AG10803 (cell line): Measurements from ENCODE around the gene CSPG5.

ENCODE experiments used
- DNase-seq: peaks from one replicate; pipeline ENCODE4 v3.0.0; 2010; ENCODE audit warnings: low read depth
- H3K4me3 ChIP-seq: 2 replicates; pipeline ENCODE4 v1.5.1; 2011; ENCODE audit warnings: mild to moderate bottlenecking, low read length, control low read depth
- TF ChIP-seq, protein P1 (sequence below): conservative IDR thresholded peaks from 2 replicates; pipeline ENCODE4 v1.5.1; 2011; ENCODE audit warnings: mild to moderate bottlenecking, low read length, control low read depth, inconsistent platforms

The CSPG5 gene

DNA sequence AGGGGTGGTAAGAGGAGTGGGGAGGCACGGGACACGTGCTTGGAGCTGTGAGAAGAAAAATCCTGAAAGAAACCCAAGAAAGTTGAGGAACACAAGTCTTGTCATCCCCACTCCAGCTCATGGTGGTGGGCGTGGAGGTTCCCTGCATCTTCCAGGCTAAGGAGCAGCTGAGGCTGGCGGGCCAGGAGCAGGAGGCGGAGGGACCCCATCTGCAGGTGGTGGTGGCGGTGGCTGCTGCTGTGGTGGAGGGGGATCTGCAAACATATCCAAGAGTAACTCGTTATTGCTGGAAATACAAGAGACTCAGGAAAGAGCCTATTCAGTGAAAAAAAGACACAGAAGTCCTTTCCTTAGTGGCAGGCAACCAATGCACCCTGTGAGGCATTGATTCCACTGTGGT, 9.4 kb upstream of the CSPG5 start:
- H3K4me3 ChIP-seq, result no peak overlapping the region
- TF ChIP-seq, protein P1, sequence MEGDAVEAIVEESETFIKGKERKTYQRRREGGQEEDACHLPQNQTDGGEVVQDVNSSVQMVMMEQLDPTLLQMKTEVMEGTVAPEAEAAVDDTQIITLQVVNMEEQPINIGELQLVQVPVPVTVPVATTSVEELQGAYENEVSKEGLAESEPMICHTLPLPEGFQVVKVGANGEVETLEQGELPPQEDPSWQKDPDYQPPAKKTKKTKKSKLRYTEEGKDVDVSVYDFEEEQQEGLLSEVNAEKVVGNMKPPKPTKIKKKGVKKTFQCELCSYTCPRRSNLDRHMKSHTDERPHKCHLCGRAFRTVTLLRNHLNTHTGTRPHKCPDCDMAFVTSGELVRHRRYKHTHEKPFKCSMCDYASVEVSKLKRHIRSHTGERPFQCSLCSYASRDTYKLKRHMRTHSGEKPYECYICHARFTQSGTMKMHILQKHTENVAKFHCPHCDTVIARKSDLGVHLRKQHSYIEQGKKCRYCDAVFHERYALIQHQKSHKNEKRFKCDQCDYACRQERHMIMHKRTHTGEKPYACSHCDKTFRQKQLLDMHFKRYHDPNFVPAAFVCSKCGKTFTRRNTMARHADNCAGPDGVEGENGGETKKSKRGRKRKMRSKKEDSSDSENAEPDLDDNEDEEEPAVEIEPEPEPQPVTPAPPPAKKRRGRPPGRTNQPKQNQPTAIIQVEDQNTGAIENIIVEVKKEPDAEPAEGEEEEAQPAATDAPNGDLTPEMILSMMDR, result no peak
- DNase-seq, result no peak

DNA sequence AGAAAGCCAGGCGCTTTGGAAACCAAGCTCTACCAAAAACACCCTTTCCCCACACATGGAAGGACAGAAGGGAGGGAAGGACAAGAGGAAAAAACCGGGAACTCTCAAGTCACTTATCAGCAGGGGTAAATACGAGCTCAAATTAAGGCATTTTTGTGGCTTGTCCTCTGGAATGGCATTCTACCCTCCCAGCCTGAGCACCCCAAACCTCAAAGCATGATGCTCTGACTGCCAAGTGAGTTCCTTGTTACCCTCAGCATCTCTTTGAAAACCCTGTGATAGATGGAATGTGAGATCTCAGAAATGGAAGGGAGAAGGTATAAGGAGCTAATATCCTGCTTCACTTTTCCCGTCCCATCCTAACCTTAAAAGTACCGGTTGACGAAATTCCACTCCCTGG, 8.1 kb upstream of the CSPG5 start:
- DNase-seq, result peak; percentile 32
- TF ChIP-seq, protein P1, result no peak
- no peak overlapping the region for H3K4me3 ChIP-seq

DNA sequence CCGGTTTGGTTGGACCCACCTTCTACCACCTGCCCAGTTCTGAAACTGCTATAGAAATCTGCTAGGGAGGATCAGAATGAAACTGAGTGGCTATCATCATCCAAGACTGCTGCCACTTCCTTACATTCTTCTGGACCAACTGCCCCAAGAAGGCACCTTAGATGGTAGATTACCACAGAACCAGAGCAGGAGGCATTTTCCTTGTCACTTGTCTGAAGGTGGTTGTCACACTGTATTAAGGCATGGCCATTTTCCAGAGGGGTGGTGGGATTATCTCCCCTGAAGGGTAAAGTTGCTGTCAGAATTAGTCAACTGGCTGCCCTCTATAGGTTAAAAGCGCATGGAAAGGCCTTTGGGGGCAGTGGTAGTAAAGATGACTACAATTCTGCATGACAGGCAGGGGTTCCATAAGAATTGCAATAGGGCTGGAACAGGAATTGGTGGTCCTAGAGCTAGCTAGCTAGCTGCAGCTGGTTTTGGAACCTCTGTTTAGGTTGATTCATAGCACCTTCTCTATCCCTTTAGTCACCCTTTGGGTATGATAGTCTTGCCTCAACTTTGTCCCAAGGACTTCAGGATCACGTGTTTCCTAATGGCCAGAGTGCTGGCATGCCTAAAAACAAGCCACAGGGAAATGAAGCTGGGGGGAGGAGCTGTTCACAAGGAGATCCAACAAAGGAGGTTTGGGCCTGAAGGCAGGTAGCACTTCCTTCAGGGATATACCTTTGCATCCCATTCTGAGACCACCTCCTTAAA, 4.8 kb upstream of the CSPG5 start:
- TF ChIP-seq, protein P1, result no peak
- DNase-seq, result peak; percentile 21
- no peak overlapping the region for H3K4me3 ChIP-seq

DNA sequence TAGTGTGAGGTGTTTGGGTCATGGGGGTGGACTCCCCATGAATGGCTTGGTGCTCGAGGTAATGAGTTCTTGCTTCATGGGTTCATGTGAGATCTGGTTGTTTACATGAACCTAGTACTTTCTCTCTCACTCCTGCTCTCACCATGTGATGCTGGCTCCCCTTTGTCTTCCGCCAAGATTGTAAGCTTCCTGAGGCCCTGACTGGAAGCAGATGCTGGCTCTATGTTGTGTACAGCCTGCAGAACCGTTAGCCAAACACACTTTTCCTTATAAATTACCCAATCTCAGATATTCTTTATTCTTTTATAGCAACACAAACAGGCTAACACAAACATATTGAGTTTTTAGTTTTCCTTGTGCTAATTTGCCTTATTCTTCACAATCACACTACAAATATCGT, 3.2 kb upstream of the CSPG5 start:
- TF ChIP-seq, protein P1, result no peak
- no peak overlapping the region for H3K4me3 ChIP-seq
- DNase-seq, result no peak

DNA sequence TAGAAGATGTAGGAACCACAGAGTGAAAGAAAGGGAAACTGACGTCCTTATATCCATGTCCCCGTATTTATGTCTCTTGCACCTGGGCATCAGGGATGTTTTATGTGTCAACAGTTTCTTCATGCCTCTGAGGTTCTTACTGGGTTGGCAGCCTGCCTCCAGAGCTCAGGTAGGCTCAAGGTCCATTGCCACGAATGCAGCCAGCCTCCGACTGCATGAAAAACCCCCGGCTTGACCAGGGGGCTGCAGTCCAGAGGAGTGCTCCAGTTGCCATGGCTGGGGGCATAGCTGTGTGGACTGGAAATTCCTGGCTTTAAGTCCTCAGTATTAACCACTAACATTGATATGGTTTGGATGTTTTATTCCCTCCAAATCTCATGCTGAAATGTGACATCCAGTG, 2.8 kb upstream of the CSPG5 start:
- H3K4me3 ChIP-seq, result no peak overlapping the region
- no peak for DNase-seq
- TF ChIP-seq, protein P1, result no peak

DNA sequence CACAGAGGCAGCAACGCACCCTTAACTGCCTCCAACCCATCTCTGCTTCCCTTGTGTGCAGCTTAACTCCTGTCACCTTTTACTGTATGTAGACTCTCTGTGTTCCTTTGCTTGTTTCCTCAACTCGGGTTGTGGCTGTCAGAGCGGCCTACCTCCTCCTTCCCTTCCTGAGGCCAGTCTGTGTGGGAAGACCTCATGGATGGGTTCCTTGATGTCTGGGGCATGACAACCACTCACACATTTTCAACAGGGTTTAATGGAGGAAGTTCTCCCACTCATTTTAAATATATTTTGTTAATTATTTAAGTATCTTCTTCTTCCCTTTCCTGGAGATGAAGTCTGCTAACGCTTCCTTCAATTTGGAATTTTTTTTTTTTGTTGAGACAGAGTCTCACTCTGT, 1.8 kb upstream of the CSPG5 start:
- H3K4me3 ChIP-seq, result no peak overlapping the region
- DNase-seq, result no peak
- TF ChIP-seq, protein P1, result no peak

DNA sequence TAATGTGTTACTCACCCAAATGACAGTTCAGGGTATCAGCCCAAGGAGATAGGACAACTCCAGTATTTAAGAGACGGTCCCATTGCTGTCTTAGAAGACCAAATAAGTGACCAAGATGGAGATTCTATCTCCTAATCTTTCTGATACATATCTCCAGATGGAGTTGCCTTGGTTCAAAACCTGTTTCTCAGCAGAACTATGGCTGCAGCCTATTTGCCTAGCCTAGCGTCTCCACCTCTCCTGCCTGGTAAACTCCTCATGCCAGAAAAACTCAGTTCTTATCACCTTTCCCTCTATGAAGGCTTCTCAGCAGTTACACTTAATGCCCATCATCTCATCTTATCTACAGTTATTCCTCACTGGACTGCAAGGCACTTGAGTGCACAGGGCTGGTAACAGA, 1.2 kb upstream of the CSPG5 start:
- DNase-seq, result no peak

More for the DNA sequence above, 1.2 kb upstream of the CSPG5 start:
- TF ChIP-seq, protein P1, result no peak
- no peak overlapping the region for H3K4me3 ChIP-seq
